Stomach (tissue), 4 donors: ENCODE measurements around the gene ZNF761.

Source experiments
- CTCF ChIP-seq, 7 experiments: fragments of 450-650 bp in 4 of 7; fragments of 200-600 bp in 3 of 7; sonication (generic) in 3 of 7; IDR thresholded peaks; one replicate each; pipeline ENCODE4 v1.5.1; 2016 to 2019; ENCODE audit warnings: antibody characterized with exemption in 7 of 7, control low read depth in 2 of 7, mild to moderate bottlenecking in 1 of 7
- POLR2A ChIP-seq, 4 donors: fragments of 450-650 bp; IDR thresholded peaks; one replicate each; pipeline ENCODE4 v1.6.1; 2016; ENCODE audit warnings: antibody characterized with exemption in 4 of 4, control low read depth in 2 of 4, mild to moderate bottlenecking in 1 of 4, moderate library complexity in 1 of 4

GRCh38 chr19:53388168-53388567 lies 43.6 kb upstream of the ZNF761 start:
- TF ChIP-seq POLR2A (IDR thresholded peaks at IDR 0.05) (no peak), CTCF (IDR thresholded peaks at IDR 0.05) (no peak)
